RKO (cell line): ENCODE measurements around the gene RETSAT.
"Not testable (repeated sequence)": the region's sequence is repeated elsewhere in the genome, so short reads cannot be mapped to it uniquely, and the experiment has no call there.

ENCODE experiments used
- DNase-seq: peaks from one replicate; pipeline ENCODE4 v3.0.0-alpha.2; 2016; ENCODE audit warnings: low spot score

The RETSAT gene

GRCh38 chr2:85378257-85378656 lies 23.9 kb upstream of the RETSAT start:
- no peak for DNase-seq

GRCh38 chr2:85377083-85377482 lies 22.8 kb upstream of the RETSAT start:
- DNase-seq, result no peak

- no peak for DNase-seq
These were observed 22.1 kb upstream of the RETSAT start for GRCh38 chr2:85376291-85377065.

GRCh38 chr2:85371045-85371444 lies 16.7 kb upstream of the RETSAT start:
- no peak for DNase-seq

GRCh38 chr2:85369500-85369899 lies 15.2 kb upstream of the RETSAT start:
- DNase-seq, result no peak

- no peak for DNase-seq
These were observed 14.6 kb upstream of the RETSAT start for GRCh38 chr2:85368921-85369320.

GRCh38 chr2:85367180-85367579 lies 12.9 kb upstream of the RETSAT start:
- no peak for DNase-seq

- DNase-seq, result not testable (repeated sequence)
These were observed 8.5 kb upstream of the RETSAT start for GRCh38 chr2:85362653-85363387.

GRCh38 chr2:85357736-85358135 lies 3.4 kb upstream of the RETSAT start:
- DNase-seq, result no peak

GRCh38 chr2:85356186-85356585 lies 1.9 kb upstream of the RETSAT start:
- DNase-seq, result no peak

- peak; percentile 30 for DNase-seq
These were observed 1.2 kb upstream of the RETSAT start for GRCh38 chr2:85355521-85355920.

- DNase-seq, result no peak
These were observed 714 bp upstream of the RETSAT start for GRCh38 chr2:85355073-85355410.

- peak; percentile 61 for DNase-seq
These were observed 447 bp downstream of the RETSAT start for GRCh38 chr2:85353876-85354285.

- no peak for DNase-seq
These were observed 6.7 kb downstream of the RETSAT start for GRCh38 chr2:85347599-85347998.

- no peak for DNase-seq
These were observed 9.9 kb downstream of the RETSAT start for GRCh38 chr2:85344356-85344954.

- DNase-seq, result not testable (repeated sequence)
These were observed 11.0 kb downstream of the RETSAT start for GRCh38 chr2:85343207-85343895.

GRCh38 chr2:85342156-85342555 lies 12.2 kb downstream of the RETSAT start:
- no peak for DNase-seq

- no peak for DNase-seq
These were observed 12.9 kb downstream of the RETSAT start for GRCh38 chr2:85341269-85342029.

GRCh38 chr2:85340034-85340892 lies 14.1 kb downstream of the RETSAT start:
- no peak for DNase-seq

GRCh38 chr2:85334928-85335327 lies 19.4 kb downstream of the RETSAT start:
- DNase-seq, result no peak

- DNase-seq, result not testable (repeated sequence)
These were observed 20.5 kb downstream of the RETSAT start for GRCh38 chr2:85333877-85334276.
